HG02588 (cell line): Measurements from ENCODE around the gene GIMAP1.

Source experiments
- ATAC-seq: cut with Tn5 transposase; IDR thresholded peaks from one replicate; pipeline ENCODE4 v1.9.1; 2021; ENCODE audit warnings: mild to moderate bottlenecking, moderate library complexity; ENCODE audit not compliant: unreplicated experiment

The GIMAP1 gene

GRCh38 chr7:150721970-150722373 is 5.6 kb downstream of the GIMAP1 start:
- ATAC-seq: no peak

GRCh38 chr7:150722431-150722931 is 6.1 kb downstream of the GIMAP1 start:
- ATAC-seq: no peak

GRCh38 chr7:150723467-150723866 is 7.1 kb downstream of the GIMAP1 start:
- no peak for ATAC-seq

GRCh38 chr7:150727381-150727780 is 11.0 kb downstream of the GIMAP1 start:
- ATAC-seq: no peak

GRCh38 chr7:150728011-150728410 is 11.6 kb downstream of the GIMAP1 start:
- ATAC-seq: no peak

- ATAC-seq: no peak
Measured at GRCh38 chr7:150728609-150729008, 12.2 kb downstream of the GIMAP1 start.

GRCh38 chr7:150731916-150732315 is 15.5 kb downstream of the GIMAP1 start:
- no peak for ATAC-seq

GRCh38 chr7:150732786-150733481 is 16.5 kb downstream of the GIMAP1 start:
- no peak for ATAC-seq

- no peak for ATAC-seq
Measured at GRCh38 chr7:150733482-150734095, 17.2 kb downstream of the GIMAP1 start.

- no peak for ATAC-seq
Measured at GRCh38 chr7:150734254-150734653, 17.8 kb downstream of the GIMAP1 start.

GRCh38 chr7:150735596-150736358 is 19.4 kb downstream of the GIMAP1 start:
- no peak for ATAC-seq

- ATAC-seq: peak; percentile 11
Measured at GRCh38 chr7:150736864-150737263, 20.5 kb downstream of the GIMAP1 start.

GRCh38 chr7:150737265-150738055 is 21.0 kb downstream of the GIMAP1 start, which contains the start of gene GIMAP5:
Gene GIMAP5 (plus strand): TSS chr7:150737418. CDS start chr7:150740885, 3,467 bp downstream.
- ATAC-seq: peak; percentile 57

GRCh38 chr7:150738092-150738491 is 21.7 kb downstream of the GIMAP1 start:
- no peak for ATAC-seq

- no peak for ATAC-seq
Measured at GRCh38 chr7:150738591-150739001, 22.2 kb downstream of the GIMAP1 start.

GRCh38 chr7:150739033-150739432 is 22.6 kb downstream of the GIMAP1 start:
- no peak for ATAC-seq

GRCh38 chr7:150740053-150740452 is 23.6 kb downstream of the GIMAP1 start:
- ATAC-seq: no peak

- ATAC-seq: no peak
Measured at GRCh38 chr7:150742286-150742968, 26.0 kb downstream of the GIMAP1 start.

GRCh38 chr7:150744041-150744656 is 27.7 kb downstream of the GIMAP1 start:
- no peak for ATAC-seq

- ATAC-seq: no peak
Measured at GRCh38 chr7:150745086-150745485, 28.7 kb downstream of the GIMAP1 start.
